HepG2 (cell line): ENCODE measurements around the gene C20orf204. TPM values are rescaled to one million over a fixed set of nuclear protein-coding genes. Genes with fewer than 3 reads are reported as not detected.

Experiments
- CAMTA2 ChIP-seq: sonication (generic); formaldehyde crosslinking; IDR thresholded peaks from 2 replicates; pipeline ENCODE4 v1.4.0; 2020; ENCODE audit warnings: mild to moderate bottlenecking, missing genetic modification reagents, borderline replicate concordance
- CC2D1A ChIP-seq: sonication (generic); formaldehyde crosslinking; IDR thresholded peaks from 2 replicates; pipeline ENCODE4 v1.8.1; 2023; ENCODE audit warnings: mild to moderate bottlenecking, missing genetic modification reagents
- CCAR2 ChIP-seq: fragments of 200-400 bp; formaldehyde crosslinking; optimal IDR thresholded peaks from 2 replicates; pipeline ENCODE3; 2018; ENCODE audit warnings: low read depth, mild to moderate bottlenecking, low read length, moderate library complexity
- CEBPB ChIP-seq: IDR thresholded peaks from 2 replicates; pipeline ENCODE4 v1.6.1; 2011; ENCODE audit warnings: low read depth, low read length, improper control_type of control experiment, borderline replicate concordance
- CREB1 ChIP-seq, 2 experiments: fragments of 450-650 bp in 1 of 2; IDR thresholded peaks; 2 replicates each; pipeline ENCODE4 v1.6.1; 2016 to 2017; ENCODE audit warnings: control low read depth in 1 of 2, mild to moderate bottlenecking in 1 of 2, missing compliant biosample characterization in 1 of 2, missing genetic modification characterization in 1 of 2
- IKZF4 ChIP-seq: sonication (generic); formaldehyde crosslinking; IDR thresholded peaks from 2 replicates; pipeline ENCODE4 v1.5.1; 2020; ENCODE audit warnings: borderline replicate concordance, mild to moderate bottlenecking, low read depth, missing genetic modification reagents; ENCODE audit errors: not compliant biosample characterization
- ISX ChIP-seq: sonication (generic); formaldehyde crosslinking; conservative IDR thresholded peaks from 2 replicates; pipeline ENCODE4 v1.5.0; 2020; ENCODE audit warnings: missing genetic modification reagents
- MIXL1 ChIP-seq: IDR thresholded peaks from 2 replicates; pipeline ENCODE4 v1.6.1; 2016
- NFYC ChIP-seq: IDR thresholded peaks from 2 replicates; pipeline ENCODE4 v1.6.1; 2016; ENCODE audit warnings: missing genetic modification reagents, missing compliant biosample characterization
- POLR2A ChIP-seq, 2 experiments: IDR thresholded peaks; 2 replicates each; pipeline ENCODE4 v1.6.1; 2011; ENCODE audit warnings: low read depth in 2 of 2, low read length in 2 of 2, mild to moderate bottlenecking in 1 of 2, moderate library complexity in 1 of 2; ENCODE audit not compliant: insufficient read depth in 1 of 2
- SETDB1 ChIP-seq: sonication (generic); formaldehyde crosslinking; IDR thresholded peaks from 2 replicates; pipeline ENCODE4 v1.5.1; 2020; ENCODE audit warnings: missing genetic modification reagents, mild to moderate bottlenecking, borderline replicate concordance
- SNAPC4 ChIP-seq: sonication (generic); formaldehyde crosslinking; IDR thresholded peaks from 2 replicates; pipeline ENCODE4 v1.4.0; 2020; ENCODE audit warnings: mild to moderate bottlenecking, missing genetic modification reagents
- ZBTB21 ChIP-seq: sonication (generic); formaldehyde crosslinking; IDR thresholded peaks from 2 replicates; pipeline ENCODE4 v1.4.0; 2020; ENCODE audit warnings: missing genetic modification reagents
- ZNF180 ChIP-seq: sonication (generic); formaldehyde crosslinking; IDR thresholded peaks from 2 replicates; pipeline ENCODE4 v1.4.0; 2020; ENCODE audit warnings: low read depth, missing genetic modification reagents, borderline replicate concordance
- ZNF331 ChIP-seq: sonication (generic); formaldehyde crosslinking; IDR thresholded peaks from 2 replicates; pipeline ENCODE4 v1.4.0; 2020; ENCODE audit warnings: missing genetic modification reagents
- ZNF350 ChIP-seq: sonication (generic); formaldehyde crosslinking; IDR thresholded peaks from 2 replicates; pipeline ENCODE4 v1.4.0; 2020; ENCODE audit warnings: mild to moderate bottlenecking, low read depth, missing genetic modification reagents, borderline replicate concordance
- ZNF7 ChIP-seq: IDR thresholded peaks from 2 replicates; pipeline ENCODE4 v1.6.1; 2016; ENCODE audit warnings: missing biosample characterization, missing genetic modification reagents
- ZNF747 ChIP-seq: sonication (generic); formaldehyde crosslinking; IDR thresholded peaks from 2 replicates; pipeline ENCODE4 v1.8.1; 2023; ENCODE audit warnings: missing genetic modification reagents, mild to moderate bottlenecking, borderline replicate concordance
- ZNF768 ChIP-seq: sonication (generic); formaldehyde crosslinking; IDR thresholded peaks from 2 replicates; pipeline ENCODE4 v1.4.0; 2020; ENCODE audit warnings: missing genetic modification reagents
- polyA plus RNA-seq, 8 experiments: library from polyadenylated mRNA; depleted of rRNA in 3 of 8; stranded (reverse) in 7 of 8; unstranded in 1 of 8; fragments of >200 nt; fragmentation: Illumina TruSeq in 4 of 8; extraction: Trizol in 4 of 8; gene quantifications; 2 replicates each; pipeline versions ENCODE4 v1.2.1 to v1.2.3, GENCODE V29; 2011 to 2016; ENCODE audit warnings: low read depth in 4 of 8, missing spikeins in 1 of 8, mixed read lengths in 1 of 8; ENCODE audit not compliant: insufficient read depth in 1 of 8
- total RNA-seq, 5 experiments: library from RNA; depleted of rRNA; stranded (reverse); fragments of >200 nt; fragmentation: Illumina TruSeq; extraction: Trizol; gene quantifications; 2 replicates each; pipeline ENCODE4 v1.2.3, GENCODE V29; 2016; ENCODE audit warnings: low read depth in 1 of 5
- TF ChIP-seq, protein P1 (sequence below): sonication (generic); formaldehyde crosslinking; IDR thresholded peaks from 2 replicates; pipeline ENCODE4 v1.4.0; 2020; ENCODE audit warnings: missing genetic modification reagents, borderline replicate concordance
- TF ChIP-seq, protein P2 (sequence below): sonication (generic); formaldehyde crosslinking; IDR thresholded peaks from 2 replicates; pipeline ENCODE4 v1.4.0; 2020; ENCODE audit warnings: mild to moderate bottlenecking, missing genetic modification reagents

Gene C20orf204
- total and polyA plus RNA-seq, 2 of the 13 experiments (the other 11 are each of a cell fraction or from before 2014, with no cell fraction given), result 22.1 to 80.0 TPM

DNA sequence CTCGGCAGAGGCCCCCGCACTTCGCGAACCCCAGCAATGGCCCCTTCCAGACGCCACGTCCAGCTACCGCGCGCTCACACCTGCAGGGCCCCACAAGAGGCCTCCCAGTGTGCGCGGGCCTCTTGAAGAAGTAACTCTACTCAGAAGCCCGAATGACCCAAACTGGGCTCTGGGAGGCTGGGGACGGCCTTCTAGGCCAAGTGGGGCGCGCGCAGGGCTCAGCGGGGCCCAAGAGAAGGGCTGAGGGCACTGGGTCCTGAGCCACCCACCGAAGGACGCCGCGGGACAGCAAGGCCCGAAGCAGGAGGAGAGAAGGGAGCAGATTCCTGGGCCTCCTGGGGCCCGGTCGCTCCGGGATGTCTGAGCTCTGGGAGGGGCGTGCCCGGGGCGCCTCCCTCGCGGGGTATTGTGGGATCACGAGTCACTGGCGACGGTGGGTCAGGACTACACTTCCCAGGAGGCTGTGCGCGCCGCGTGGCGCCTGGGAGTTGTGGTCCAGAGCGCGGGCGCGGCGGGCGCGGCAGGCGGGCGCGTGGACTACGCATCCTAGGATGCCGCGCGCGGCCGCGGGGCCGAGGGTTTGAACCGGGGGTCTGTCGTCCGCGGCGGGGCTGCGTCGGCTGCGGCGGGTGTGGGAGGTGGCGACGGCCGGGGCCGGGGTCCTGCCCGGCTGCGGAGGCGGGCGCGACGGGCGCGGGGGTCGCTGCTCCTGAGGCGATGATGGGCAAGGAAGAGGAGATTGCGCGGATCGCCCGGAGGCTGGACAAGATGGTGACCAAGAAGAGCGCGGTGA is 26.8 kb downstream of the C20orf204 start, which contains the start of gene TCEA2 (continued):
- TF ChIP-seq, protein P1, sequence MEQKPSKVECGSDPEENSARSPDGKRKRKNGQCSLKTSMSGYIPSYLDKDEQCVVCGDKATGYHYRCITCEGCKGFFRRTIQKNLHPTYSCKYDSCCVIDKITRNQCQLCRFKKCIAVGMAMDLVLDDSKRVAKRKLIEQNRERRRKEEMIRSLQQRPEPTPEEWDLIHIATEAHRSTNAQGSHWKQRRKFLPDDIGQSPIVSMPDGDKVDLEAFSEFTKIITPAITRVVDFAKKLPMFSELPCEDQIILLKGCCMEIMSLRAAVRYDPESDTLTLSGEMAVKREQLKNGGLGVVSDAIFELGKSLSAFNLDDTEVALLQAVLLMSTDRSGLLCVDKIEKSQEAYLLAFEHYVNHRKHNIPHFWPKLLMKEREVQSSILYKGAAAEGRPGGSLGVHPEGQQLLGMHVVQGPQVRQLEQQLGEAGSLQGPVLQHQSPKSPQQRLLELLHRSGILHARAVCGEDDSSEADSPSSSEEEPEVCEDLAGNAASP (CRISPR knock-in tag), result peak; percentile 80
- TF ChIP-seq MIXL1 (peak; percentile 82), SNAPC4 (peak; percentile 89; the same call in 1 of the 2 replicates), IKZF4 (CRISPR knock-in tag) (peak; percentile 83), SETDB1 (0 out of 2 replicates have a peak, but pooled peaks have one; percentile 66), ZNF768 (CRISPR knock-in tag) (peak; percentile 78), ISX (CRISPR knock-in tag) (peak; percentile 33; the same call in 1 of the 2 replicates), CC2D1A (no peak), ZNF747 (CRISPR knock-in tag) (peak; percentile 97; the same call in 1 of the 2 replicates), CEBPB (no peak), CREB1 (IDR thresholded peaks at IDR 0.05) (peak; percentile 84), CREB1 (CRISPR knock-in tag; IDR thresholded peaks at IDR 0.05) (no peak; the same call in 1 of the 2 replicates), ZBTB21 (CRISPR knock-in tag) (peak; percentile 63; the same call in 1 of the 2 replicates), ZNF7 (CRISPR knock-in tag) (peak; percentile 41; the same call in 1 of the 2 replicates), NFYC (CRISPR knock-in tag) (no peak), ZNF331 (CRISPR knock-in tag) (peak; percentile 87), CCAR2 (no peak), ZNF180 (CRISPR knock-in tag) (peak; percentile 86; the same call in 1 of the 2 replicates), ZNF350 (CRISPR knock-in tag) (peak; percentile 88), CAMTA2 (peak; percentile 98), POLR2A (IDR thresholded peaks at IDR 0.05; ENCODE audit: insufficient read depth in 1 of 2, low read depth in 2 of 2, low read length in 2 of 2) (peak in 1 of 2 experiments; percentile 81; a peak in 2 of 4 replicates)
- TF ChIP-seq, protein P2, sequence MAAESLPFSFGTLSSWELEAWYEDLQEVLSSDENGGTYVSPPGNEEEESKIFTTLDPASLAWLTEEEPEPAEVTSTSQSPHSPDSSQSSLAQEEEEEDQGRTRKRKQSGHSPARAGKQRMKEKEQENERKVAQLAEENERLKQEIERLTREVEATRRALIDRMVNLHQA (CRISPR knock-in tag), result peak; percentile 66; the same call in 1 of the 2 replicates
